ENCODE measurements around the gene CUX1.

Gene CUX1

DNA sequence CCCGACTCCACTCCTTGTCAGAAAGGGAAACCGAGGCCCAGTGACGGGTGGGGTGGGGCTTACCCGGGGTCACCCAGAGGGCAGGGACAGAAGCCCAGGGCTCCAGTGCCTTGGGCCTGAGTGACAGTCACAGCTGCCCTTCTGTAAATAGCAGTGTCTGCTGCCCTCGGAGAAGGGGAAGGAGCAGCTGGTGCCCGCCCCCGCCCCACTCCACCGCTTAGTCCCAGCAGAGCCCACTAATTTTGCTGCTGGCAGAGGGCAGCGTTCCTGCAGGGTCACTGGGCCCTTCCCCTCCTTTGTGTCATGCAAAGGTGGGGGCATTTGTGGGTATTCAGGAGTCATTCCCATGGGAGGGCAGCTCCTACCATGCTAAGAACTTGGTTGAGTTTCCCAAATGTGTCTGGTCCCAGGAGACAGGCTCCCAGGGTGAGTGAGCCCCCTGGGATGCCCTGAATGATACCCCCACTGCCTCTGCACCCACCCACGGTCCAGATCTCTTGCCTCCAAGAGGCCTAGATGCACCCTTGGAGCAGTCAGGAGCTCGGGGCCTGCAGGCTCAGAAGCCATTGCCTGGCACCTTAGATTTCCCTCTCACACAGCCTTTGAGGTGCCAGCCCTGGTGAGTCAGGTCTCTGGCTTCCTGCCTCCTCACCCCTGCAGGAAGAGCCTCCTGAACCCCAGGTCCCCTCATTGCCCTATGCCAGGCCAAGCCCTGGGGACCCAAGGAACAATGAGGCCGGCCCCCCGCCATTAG, 486.4 kb downstream of the CUX1 start:
- DNase-seq (ENCODE audit: low read depth): no peak
- TF ChIP-seq, protein P1, sequence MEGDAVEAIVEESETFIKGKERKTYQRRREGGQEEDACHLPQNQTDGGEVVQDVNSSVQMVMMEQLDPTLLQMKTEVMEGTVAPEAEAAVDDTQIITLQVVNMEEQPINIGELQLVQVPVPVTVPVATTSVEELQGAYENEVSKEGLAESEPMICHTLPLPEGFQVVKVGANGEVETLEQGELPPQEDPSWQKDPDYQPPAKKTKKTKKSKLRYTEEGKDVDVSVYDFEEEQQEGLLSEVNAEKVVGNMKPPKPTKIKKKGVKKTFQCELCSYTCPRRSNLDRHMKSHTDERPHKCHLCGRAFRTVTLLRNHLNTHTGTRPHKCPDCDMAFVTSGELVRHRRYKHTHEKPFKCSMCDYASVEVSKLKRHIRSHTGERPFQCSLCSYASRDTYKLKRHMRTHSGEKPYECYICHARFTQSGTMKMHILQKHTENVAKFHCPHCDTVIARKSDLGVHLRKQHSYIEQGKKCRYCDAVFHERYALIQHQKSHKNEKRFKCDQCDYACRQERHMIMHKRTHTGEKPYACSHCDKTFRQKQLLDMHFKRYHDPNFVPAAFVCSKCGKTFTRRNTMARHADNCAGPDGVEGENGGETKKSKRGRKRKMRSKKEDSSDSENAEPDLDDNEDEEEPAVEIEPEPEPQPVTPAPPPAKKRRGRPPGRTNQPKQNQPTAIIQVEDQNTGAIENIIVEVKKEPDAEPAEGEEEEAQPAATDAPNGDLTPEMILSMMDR (IDR thresholded peaks at IDR 0.05; ENCODE audit: control insufficient read depth, insufficient read depth, low read depth, low read length, missing control alignments): no peak
- no peak overlapping the region for H3K4me3 ChIP-seq (ENCODE audit: control insufficient read depth, low read depth, low read length)

DNA sequence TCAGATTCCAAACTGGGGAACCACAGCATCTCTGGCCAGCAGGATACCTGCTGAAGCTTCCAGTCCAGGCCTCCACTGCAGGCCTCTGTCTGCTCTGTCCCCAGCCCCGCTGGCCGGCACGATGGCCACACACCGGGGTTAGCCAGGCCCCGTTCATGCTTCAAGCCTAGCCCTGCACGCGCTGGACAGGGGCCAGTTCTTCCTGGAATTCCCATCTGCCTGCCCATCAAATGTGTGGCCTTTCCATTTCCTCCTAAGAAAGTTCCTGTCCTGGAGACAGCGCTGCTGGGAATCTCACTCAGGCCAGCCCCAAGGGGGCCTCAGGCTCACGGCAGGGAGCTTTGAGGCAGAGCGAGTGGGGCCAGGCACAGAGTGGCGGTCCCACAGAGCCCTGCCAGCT, 487.2 kb downstream of the CUX1 start:
- no peak overlapping the region for H3K4me3 ChIP-seq (ENCODE audit: control insufficient read depth, low read depth, low read length)
- TF ChIP-seq, protein P1 (IDR thresholded peaks at IDR 0.05; ENCODE audit: control insufficient read depth, insufficient read depth, low read depth, low read length, missing control alignments): no peak
- DNase-seq (ENCODE audit: low read depth): no peak

DNA sequence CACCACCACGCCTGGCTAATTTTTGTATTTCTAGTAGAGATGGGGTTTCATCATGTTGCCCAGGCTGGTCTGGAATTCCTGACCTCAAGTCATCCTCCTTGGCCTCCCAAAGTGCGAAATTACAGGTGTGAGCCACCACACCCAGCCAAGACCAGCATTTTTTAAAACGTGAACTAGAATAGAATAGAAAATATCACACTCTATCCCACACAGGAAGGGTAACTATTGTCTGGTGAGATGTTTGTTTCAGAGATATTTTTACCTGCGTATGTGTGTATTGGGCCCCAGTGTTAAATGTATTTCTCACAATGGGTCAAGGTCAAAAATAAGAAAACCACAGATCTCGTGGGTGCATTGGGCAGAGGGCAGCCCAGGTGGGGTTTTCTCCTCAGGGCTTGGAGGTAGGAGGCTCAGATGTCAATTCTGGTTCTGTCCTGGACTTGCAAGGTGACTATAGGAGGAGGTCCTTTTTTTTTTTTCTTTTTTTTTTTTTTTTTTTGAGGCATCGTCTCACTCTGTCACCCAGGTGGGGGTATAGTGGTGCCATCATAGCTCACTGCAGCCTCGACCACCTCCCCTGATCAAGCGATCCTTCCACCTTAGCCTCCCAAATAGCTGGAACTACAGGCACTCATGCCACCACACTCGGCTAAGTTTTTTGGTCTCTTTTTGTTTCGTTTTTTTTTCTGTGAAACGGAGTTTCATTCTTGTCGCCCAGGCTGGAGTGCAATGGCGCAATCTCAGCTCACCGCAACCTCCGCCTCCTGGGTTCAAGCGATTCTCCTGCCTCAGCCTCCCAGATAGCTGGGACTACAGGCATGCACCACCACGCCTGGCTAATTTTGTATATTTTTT, 488.2 kb downstream of the CUX1 start:
- H3K4me3 ChIP-seq (ENCODE audit: control insufficient read depth, low read depth, low read length): no peak overlapping the region
- TF ChIP-seq, protein P1 (IDR thresholded peaks at IDR 0.05; ENCODE audit: control insufficient read depth, insufficient read depth, low read depth, low read length, missing control alignments): no peak
- no peak for DNase-seq (ENCODE audit: low read depth)

DNA sequence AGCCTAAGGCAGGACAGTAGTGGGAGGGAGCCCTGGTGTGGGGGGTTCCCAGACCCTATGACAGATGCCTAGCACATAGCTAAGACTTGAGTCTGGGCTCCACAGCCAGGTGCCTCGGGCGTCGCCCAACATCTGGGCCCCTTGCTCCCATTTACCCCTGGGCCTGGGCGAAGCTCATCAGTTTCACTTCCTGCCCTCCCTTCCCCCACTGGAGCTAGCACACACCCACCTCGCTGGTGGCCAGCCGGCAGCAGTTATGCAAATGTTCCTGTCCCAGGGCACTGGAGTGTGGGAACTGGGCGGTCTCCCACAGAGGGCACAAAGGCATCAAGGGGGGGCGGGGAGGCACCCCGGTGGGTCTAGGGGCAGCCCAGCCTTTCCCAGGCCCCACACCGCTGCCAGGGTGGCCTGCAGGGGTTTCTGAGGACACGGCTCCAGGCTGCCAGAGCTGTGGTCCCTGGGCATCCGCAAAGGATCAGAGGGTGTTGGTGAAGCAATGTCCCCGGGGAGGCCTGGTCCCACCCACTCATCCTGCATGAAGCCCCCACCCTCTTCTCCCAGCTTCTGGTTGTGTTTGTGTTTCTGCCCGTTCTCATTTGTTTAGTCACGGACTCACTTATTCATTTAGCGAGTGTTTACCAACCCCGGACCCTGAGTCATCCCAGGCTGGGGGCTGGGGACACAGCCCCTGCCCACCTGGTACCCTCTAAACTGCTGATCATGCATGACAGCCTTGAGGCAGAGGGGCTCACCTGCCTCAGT, 489.7 kb downstream of the CUX1 start:
- no peak overlapping the region; the same call in 1 of the 2 replicates for H3K4me3 ChIP-seq (ENCODE audit: control insufficient read depth, low read depth, low read length)
- TF ChIP-seq, protein P1 (IDR thresholded peaks at IDR 0.05; ENCODE audit: control insufficient read depth, insufficient read depth, low read depth, low read length, missing control alignments): no peak
- DNase-seq (ENCODE audit: low read depth): no peak

GRCh38 chr7:102310414-102310815, 493.0 kb downstream of the CUX1 start:
- TF ChIP-seq, protein P1 (IDR thresholded peaks at IDR 0.05; ENCODE audit: control insufficient read depth, insufficient read depth, low read depth, low read length, missing control alignments): no peak
- no peak for DNase-seq (ENCODE audit: low read depth)
- no peak overlapping the region for H3K4me3 ChIP-seq (ENCODE audit: control insufficient read depth, low read depth, low read length)

GRCh38 chr7:102312317-102312716, 494.9 kb downstream of the CUX1 start:
- no peak for DNase-seq (ENCODE audit: low read depth)
- H3K4me3 ChIP-seq (ENCODE audit: control insufficient read depth, low read depth, low read length): no peak overlapping the region
- TF ChIP-seq, protein P1 (IDR thresholded peaks at IDR 0.05; ENCODE audit: control insufficient read depth, insufficient read depth, low read depth, low read length, missing control alignments): no peak
